ENCODE results near the gene FRK.
"Not testable (repeated sequence)": the region's sequence is repeated elsewhere in the genome, so short reads cannot be mapped to it uniquely, and the experiment has no call there.

Gene FRK

DNA sequence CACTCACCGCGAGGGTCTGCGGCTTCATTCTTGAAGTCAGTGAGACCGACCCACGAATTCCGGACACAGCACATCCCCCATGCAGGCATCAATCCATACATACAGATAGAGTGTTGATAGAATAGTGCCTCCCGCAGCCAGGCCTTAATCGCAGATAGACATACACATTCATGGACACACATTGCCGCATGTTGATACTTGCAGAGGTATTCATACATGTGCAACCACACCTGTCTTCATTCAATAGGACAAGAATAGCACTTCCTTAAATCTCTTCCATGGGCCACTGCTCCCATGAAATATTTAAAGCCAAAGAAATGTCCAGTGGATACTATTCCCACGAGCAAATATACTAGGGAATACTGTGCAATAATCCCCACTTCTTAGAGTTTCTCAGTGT, 170.5 kb downstream of the FRK start:
- no peak for DNase-seq (ENCODE audit: low read depth, low spot score)

DNA sequence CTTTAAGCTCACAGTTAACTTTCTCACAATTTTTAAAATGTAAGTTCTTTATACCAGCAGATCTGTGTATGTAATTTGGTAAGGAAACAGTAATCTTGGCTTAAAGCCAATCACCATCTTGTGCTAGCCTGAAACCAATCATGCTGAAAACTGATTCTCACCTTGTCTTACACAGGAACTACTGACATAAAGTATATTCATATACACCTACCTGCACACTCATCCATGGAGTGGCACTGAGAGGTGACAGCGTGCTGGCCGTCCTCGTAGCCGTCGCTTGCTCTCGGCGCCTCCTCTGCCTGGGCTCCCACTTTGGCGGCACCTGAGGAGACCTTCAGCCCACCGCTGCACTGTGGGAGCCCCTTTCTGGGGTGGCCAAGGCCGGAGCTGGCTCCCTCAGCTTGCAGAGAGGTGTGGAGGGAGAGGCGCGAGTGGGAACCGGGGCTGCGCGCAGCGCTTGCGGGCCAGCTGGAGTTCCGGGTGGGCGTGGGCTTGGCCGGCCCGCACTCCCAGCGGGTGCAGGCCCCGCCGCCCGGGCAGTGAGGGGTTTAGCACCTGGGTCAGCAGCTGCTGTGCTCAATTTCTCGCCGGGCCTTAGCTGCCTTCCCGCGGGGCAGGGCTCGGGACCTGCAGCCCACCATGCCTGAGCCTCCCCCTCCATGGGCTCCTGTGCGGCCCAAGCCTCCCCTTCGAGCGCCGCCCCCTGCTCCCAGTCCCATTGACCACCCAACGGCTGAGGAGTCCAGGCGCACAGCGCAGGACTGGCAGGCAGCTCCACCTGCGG, 171.8 kb downstream of the FRK start:
- DNase-seq (ENCODE audit: low read depth, low spot score) = not testable (repeated sequence)

DNA sequence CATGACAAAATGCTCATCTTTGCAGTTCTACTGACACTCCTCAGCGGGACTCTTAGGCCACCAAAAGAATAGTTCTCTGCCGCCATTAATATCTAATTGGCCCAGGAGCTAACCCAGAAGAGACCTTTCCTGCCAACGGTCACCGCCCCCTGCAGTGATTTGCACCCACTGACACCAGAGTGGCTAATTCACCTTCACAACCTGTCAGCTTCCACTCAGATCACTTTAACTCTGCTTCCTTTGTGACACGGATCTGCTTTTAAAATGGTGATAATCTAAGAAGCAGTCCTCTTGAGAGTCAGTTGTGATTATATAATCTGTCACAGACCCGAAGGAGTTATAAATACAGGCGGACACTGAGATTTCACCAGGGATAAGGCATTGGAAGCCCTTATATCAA, 172.8 kb downstream of the FRK start:
- no peak for DNase-seq (ENCODE audit: low read depth, low spot score)

DNA sequence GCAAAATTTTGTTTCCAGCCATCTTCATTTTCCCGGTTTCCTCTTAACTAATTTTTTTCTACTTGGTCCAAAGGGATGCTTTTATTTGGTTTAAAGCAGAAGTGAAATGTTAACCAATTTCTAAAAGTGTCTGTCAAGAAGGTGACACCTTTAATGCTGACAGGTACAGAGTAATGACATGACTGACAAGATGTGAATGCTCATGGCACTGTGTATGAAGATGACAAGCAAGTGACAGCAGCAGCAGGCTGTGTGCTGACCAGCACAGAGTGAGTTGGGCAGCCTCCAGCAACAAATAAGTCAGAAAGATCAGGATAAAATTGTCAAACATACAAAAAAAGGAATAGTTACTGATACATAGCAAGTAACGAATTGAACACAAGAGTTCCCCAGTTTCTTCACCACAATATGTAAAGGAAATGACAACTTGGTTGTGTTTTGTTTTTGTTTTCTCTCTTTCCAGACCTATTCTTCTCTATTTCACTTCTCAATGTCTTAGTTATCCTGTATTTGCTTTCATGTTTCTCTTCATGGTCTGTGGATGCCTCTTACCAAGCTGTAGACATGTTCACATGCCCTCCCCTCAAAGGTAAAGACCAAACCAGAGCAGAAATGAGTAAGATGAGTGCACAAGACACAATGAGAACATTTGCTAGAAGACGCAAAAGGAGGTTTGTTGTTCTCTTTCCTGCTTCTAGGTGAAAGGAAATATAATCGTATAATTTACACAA, 174.9 kb downstream of the FRK start:
- no peak for DNase-seq (ENCODE audit: low read depth, low spot score)

DNA sequence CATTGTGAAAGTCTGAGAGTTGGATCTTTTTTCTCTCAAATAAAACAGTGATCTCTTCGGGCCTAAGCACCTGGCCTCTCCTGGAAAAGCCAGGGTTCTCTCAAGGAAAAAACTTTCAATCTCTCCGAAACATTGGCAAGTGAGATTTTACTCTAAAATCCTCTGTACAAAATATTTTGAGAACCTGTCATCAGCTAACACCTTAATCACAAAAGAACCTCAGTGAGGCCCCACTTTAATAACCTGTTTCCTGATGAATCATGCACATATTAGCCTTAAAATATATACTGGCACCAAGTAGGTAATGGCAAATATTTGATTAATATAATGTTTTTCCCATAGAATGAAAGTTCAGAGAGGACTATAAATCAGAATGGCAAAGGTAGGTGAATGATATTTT, 177.9 kb downstream of the FRK start:
- no peak for DNase-seq (ENCODE audit: low read depth, low spot score)

DNA sequence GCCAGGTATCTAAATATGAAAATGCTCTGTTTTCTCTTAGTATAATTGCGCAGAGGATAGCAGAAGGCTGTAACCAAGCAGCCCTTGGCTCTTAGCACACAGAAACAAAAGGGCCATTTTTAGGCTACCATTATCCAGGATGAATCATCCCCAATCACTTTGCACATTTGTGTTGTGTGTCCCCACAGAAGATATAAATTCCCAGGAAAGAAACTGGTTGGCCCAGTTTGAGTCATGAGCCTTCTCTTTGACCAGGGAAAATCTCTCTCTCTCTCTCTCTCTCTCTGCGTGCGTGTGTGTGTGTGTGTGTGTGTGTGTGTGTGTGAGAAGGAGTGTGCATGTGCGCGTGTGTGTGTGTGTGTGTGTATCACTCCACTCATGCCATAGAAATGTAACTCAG, 178.5 kb downstream of the FRK start:
- no peak for DNase-seq (ENCODE audit: low read depth, low spot score)
